ENCODE measurements around the gene SLC28A1. TPM values are rescaled to one million over a fixed set of nuclear protein-coding genes. Genes with fewer than 3 reads are reported as not detected.
A peak's percentile ranks its signal among the peaks of the same experiment; 100 is the strongest.

The SLC28A1 gene
- total and polyA plus RNA-seq, 4 donors: 0.09 to 39.7 (median 18.3) TPM

- Histone ChIP-seq H3K36me3 (ENCODE audit: control insufficient read depth in 4 of 4, insufficient read depth in 3 of 4, low read depth in 1 of 4, low read length in 3 of 4) (no peaks in the 10 kb centered on the region), H3K4me1 (ENCODE audit: control insufficient read depth in 4 of 4, insufficient read depth in 4 of 4, low read length in 3 of 4) (peaks cover 6 to 39% (median 14%) of the 10 kb centered on the region in 4 donors), H3K4me3 (ENCODE audit: low read depth in 1 of 3, low read length in 3 of 3) (no peak overlapping the region), H3K9me3 (ENCODE audit: control insufficient read depth in 4 of 4, low read length in 3 of 4) (no peaks in the 10 kb centered on the region), H3K9ac (ENCODE audit: low read depth in 1 of 2, low read length in 2 of 2) (peak overlapping the region; percentile 4 to 72), H3K27ac (ENCODE audit: low read depth in 1 of 2, low read length in 2 of 2) (peak overlapping the region; percentile 85 to 95), H3K27me3 (ENCODE audit: control insufficient read depth in 4 of 4, insufficient read depth in 4 of 4, low read length in 3 of 4) (no peaks in the 10 kb centered on the region)
- no peak for DNase-seq (ENCODE audit: low spot score)
- WGBS: 24% methylated on average over 2 of the region's 2 CpGs
- TF ChIP-seq RAD21 (IDR thresholded peaks at IDR 0.05): peak in 1 of 2 donors; percentile 10
- TF ChIP-seq SP1 (IDR thresholded peaks at IDR 0.05): peak; percentile 69
- peak; percentile 33 for TF ChIP-seq HNF4G (IDR thresholded peaks at IDR 0.05)
- peak; percentile 71 to 86 for TF ChIP-seq HNF4A (conservative IDR thresholded peaks at IDR 0.05)
- TF ChIP-seq YY1 (IDR thresholded peaks at IDR 0.05): peak; percentile 84
- TF ChIP-seq GABPA (IDR thresholded peaks at IDR 0.05 in 1 of 2, conservative IDR thresholded peaks at IDR 0.05 in 1 of 2): no peak
- no peak for TF ChIP-seq ATF3 (IDR thresholded peaks at IDR 0.05)
- no peak for TF ChIP-seq MAX (IDR thresholded peaks at IDR 0.05)
- TF ChIP-seq EGR1 (IDR thresholded peaks at IDR 0.05; ENCODE audit: low read depth in 2 of 2): peak in 1 of 2 donors; percentile 37
- peak in 1 of 2 donors; percentile 75 for TF ChIP-seq JUND (IDR thresholded peaks at IDR 0.05)
- TF ChIP-seq ZBTB33 (IDR thresholded peaks at IDR 0.05): peak; percentile 62
- no peak for TF ChIP-seq CTCF (IDR thresholded peaks at IDR 0.05; ENCODE audit: low read depth, low read length, missing input control)
- peak; percentile 79 for TF ChIP-seq FOXA1 (IDR thresholded peaks at IDR 0.05)
- peak; percentile 72 to 89 for TF ChIP-seq RXRA (IDR thresholded peaks at IDR 0.05)
- TF ChIP-seq NR2F2 (IDR thresholded peaks at IDR 0.05): no peak
- TF ChIP-seq REST (IDR thresholded peaks at IDR 0.05): peak; percentile 80
- TF ChIP-seq TAF1 (conservative IDR thresholded peaks at IDR 0.05): no peak
- peak; percentile 91 for TF ChIP-seq FOXA2 (IDR thresholded peaks at IDR 0.05)
Measured at GRCh38 chr15:84844964-84845363, 39.5 kb upstream of the SLC28A1 start.
